Activated CD4-positive, alpha-beta memory T cell treated with anti-CD3 and anti-CD28 coated beads, Interleukin-2, amount 10 ng/mL, durations not matched to agents 7 days and 5 days (primary cell): ENCODE measurements around the gene TMEM106C. TPM values are rescaled to one million over a fixed set of nuclear protein-coding genes. Genes with fewer than 3 reads are reported as not detected.

Experiments used
- CTCF ChIA-PET: fragments of 350-600 bp; sonication (Branson Sonifier 250); formaldehyde crosslinking; loops from one replicate; lab custom pipeline; 2021; ENCODE audit warnings: antibody characterized with exemption, inconsistent platforms; lab: Charles Lee
- POLR2A ChIA-PET: fragments of 350-600 bp; sonication (Branson Sonifier 250); formaldehyde crosslinking; loops from one replicate; lab custom pipeline; 2021; ENCODE audit warnings: antibody characterized with exemption; lab: Charles Lee
- DNase-seq: peaks from one replicate; pipeline ENCODE4 v3.0.0-alpha.2; 2020
- H3K27ac Mint-ChIP-seq: one replicate; pipeline ENCODE4 v1.8.0; 2021; ENCODE audit warnings: mild to moderate bottlenecking, mixed read lengths
- H3K27me3 Mint-ChIP-seq: one replicate; pipeline ENCODE4 v1.8.0; 2021; ENCODE audit warnings: mixed read lengths
- H3K36me3 Mint-ChIP-seq: one replicate; pipeline ENCODE4 v1.8.0; 2021; ENCODE audit warnings: low read depth, mixed read lengths
- H3K4me1 Mint-ChIP-seq: one replicate; pipeline ENCODE4 v1.8.0; 2021; ENCODE audit warnings: mixed read lengths
- H3K4me3 Mint-ChIP-seq: one replicate; pipeline ENCODE4 v1.8.0; 2021; ENCODE audit warnings: mild to moderate bottlenecking, mixed read lengths
- H3K9me3 Mint-ChIP-seq: one replicate; pipeline ENCODE4 v1.8.0; 2021; ENCODE audit warnings: mixed read lengths
- total RNA-seq, 2 experiments: library from RNA; stranded (reverse); gene quantifications; one replicate each; pipeline ENCODE4 v1.2.3, GENCODE V29; 2021

The TMEM106C gene
- total RNA-seq, 2 experiments from 2014 or later = 139 to 141 TPM

GRCh38 chr12:47991106-47992061 is 28.0 kb downstream of the TMEM106C start:
- no peak for DNase-seq
- H3K9me3 Mint-ChIP-seq = no peaks in the 10 kb centered on the region
- H3K27me3 Mint-ChIP-seq = peaks cover 73% of the 10 kb centered on the region
- peaks cover 28% of the 10 kb centered on the region for H3K4me1 Mint-ChIP-seq
- no peak overlapping the region for H3K27ac Mint-ChIP-seq
- no peaks in the 10 kb centered on the region for H3K36me3 Mint-ChIP-seq
- POLR2A ChIA-PET = interaction anchor here (0.7 to 2.6 kb wide), 8 partner anchors 9 to 167 kb away, joined by 3 to 10 read pairs (median 4); partner anchors contain the start of gene COL2A1
- CTCF ChIA-PET = interaction anchor here (0.6 to 1.3 kb wide), 4 partner anchors 15 to 206 kb away, joined by 3 to 8 read pairs (median 3); partner anchors contain the start of gene TMEM106C
- no peak overlapping the region for H3K4me3 Mint-ChIP-seq

DNA sequence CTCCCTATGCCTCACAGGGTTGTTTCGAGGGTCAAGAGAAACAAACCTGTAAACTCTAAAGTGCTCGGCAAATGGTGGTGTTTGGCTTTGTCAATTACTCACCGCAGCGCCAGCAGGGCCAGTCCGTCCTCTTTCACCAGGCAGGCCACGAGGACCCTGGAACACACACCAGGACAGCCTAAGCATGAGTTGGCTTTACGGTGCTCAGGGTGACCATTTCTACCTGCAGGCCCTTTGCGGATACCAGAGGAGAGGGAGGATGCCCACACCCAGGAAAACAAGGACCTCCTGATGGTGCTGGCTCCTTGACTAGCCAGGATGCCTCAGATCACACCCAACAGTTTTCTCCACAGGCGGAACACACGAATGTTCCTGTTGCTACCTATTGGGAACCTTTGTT is 29.4 kb downstream of the TMEM106C start:
- POLR2A ChIA-PET = no interaction called here
- peaks cover 27% of the 10 kb centered on the region for H3K4me1 Mint-ChIP-seq
- H3K4me3 Mint-ChIP-seq = no peak overlapping the region
- H3K36me3 Mint-ChIP-seq = no peaks in the 10 kb centered on the region
- no peaks in the 10 kb centered on the region for H3K9me3 Mint-ChIP-seq
- peaks cover 73% of the 10 kb centered on the region for H3K27me3 Mint-ChIP-seq
- CTCF ChIA-PET = interaction anchor here (1.1 kb wide), 1 partner anchor 205 kb away, joined by 3 read pairs; no protein-coding TSS in a partner anchor
- no peak overlapping the region for H3K27ac Mint-ChIP-seq
- DNase-seq = no peak

GRCh38 chr12:47993491-47993890 is 30.1 kb downstream of the TMEM106C start:
- Mint-ChIP-seq H3K36me3 (no peaks in the 10 kb centered on the region), H3K4me3 (no peak overlapping the region), H3K4me1 (peaks cover 27% of the 10 kb centered on the region), H3K9me3 (no peaks in the 10 kb centered on the region), H3K27me3 (peaks cover 76% of the 10 kb centered on the region), H3K27ac (no peak overlapping the region)
- CTCF ChIA-PET = interaction anchor here (0.6 kb wide), 1 partner anchor 88 kb away, joined by 3 read pairs; no protein-coding TSS in a partner anchor
- DNase-seq = no peak
- POLR2A ChIA-PET = no interaction called here

- ChIA-PET POLR2A (no interaction called here), CTCF (interaction anchor here (1.2 kb wide), 1 partner anchor 33 kb away, joined by 4 read pairs; the partner anchor contains the start of gene TMEM106C)
- no peak overlapping the region for H3K27ac Mint-ChIP-seq
- no peaks in the 10 kb centered on the region for H3K36me3 Mint-ChIP-seq
- H3K4me1 Mint-ChIP-seq = peaks cover 5% of the 10 kb centered on the region
- DNase-seq = no peak
- H3K9me3 Mint-ChIP-seq = no peaks in the 10 kb centered on the region
- peaks cover 88% of the 10 kb centered on the region for H3K27me3 Mint-ChIP-seq
- no peak overlapping the region for H3K4me3 Mint-ChIP-seq
These were observed 32.6 kb downstream of the TMEM106C start for GRCh38 chr12:47995981-47996401.

GRCh38 chr12:47997321-47997720 is 33.9 kb downstream of the TMEM106C start:
- no peaks in the 10 kb centered on the region for H3K9me3 Mint-ChIP-seq
- H3K4me3 Mint-ChIP-seq = no peak overlapping the region
- peaks cover 14% of the 10 kb centered on the region for H3K4me1 Mint-ChIP-seq
- POLR2A ChIA-PET = no interaction called here
- CTCF ChIA-PET = no interaction called here
- no peaks in the 10 kb centered on the region for H3K36me3 Mint-ChIP-seq
- DNase-seq = no peak
- H3K27ac Mint-ChIP-seq = no peak overlapping the region
- H3K27me3 Mint-ChIP-seq = peaks cover 88% of the 10 kb centered on the region

GRCh38 chr12:47999816-48000215 is 36.4 kb downstream of the TMEM106C start:
- POLR2A ChIA-PET = interaction anchor here (0.8 kb wide), 1 partner anchor 10 kb away, joined by 4 read pairs; no protein-coding TSS in a partner anchor

GRCh38 chr12:48000878-48001504 is 37.6 kb downstream of the TMEM106C start:
- Mint-ChIP-seq H3K27me3 (peaks cover 85% of the 10 kb centered on the region), H3K27ac (no peak overlapping the region), H3K9me3 (no peaks in the 10 kb centered on the region), H3K4me3 (peak overlapping the region; percentile 48), H3K4me1 (peaks cover 33% of the 10 kb centered on the region), H3K36me3 (no peaks in the 10 kb centered on the region)
- CTCF ChIA-PET = interaction anchor here (1.2 kb wide), 1 partner anchor 196 kb away, joined by 3 read pairs; no protein-coding TSS in a partner anchor
- no peak for DNase-seq
- POLR2A ChIA-PET = no interaction called here

More at GRCh38 chr12:47999816-48000215, 36.4 kb downstream of the TMEM106C start:
- Mint-ChIP-seq H3K27me3 (peaks cover 84% of the 10 kb centered on the region), H3K4me1 (peaks cover 31% of the 10 kb centered on the region), H3K9me3 (no peaks in the 10 kb centered on the region), H3K4me3 (no peak overlapping the region), H3K27ac (no peak overlapping the region), H3K36me3 (no peaks in the 10 kb centered on the region)
- no peak for DNase-seq
- CTCF ChIA-PET = interaction anchor here (0.9 kb wide), 1 partner anchor 96 kb away, joined by 4 read pairs; no protein-coding TSS in a partner anchor

DNA sequence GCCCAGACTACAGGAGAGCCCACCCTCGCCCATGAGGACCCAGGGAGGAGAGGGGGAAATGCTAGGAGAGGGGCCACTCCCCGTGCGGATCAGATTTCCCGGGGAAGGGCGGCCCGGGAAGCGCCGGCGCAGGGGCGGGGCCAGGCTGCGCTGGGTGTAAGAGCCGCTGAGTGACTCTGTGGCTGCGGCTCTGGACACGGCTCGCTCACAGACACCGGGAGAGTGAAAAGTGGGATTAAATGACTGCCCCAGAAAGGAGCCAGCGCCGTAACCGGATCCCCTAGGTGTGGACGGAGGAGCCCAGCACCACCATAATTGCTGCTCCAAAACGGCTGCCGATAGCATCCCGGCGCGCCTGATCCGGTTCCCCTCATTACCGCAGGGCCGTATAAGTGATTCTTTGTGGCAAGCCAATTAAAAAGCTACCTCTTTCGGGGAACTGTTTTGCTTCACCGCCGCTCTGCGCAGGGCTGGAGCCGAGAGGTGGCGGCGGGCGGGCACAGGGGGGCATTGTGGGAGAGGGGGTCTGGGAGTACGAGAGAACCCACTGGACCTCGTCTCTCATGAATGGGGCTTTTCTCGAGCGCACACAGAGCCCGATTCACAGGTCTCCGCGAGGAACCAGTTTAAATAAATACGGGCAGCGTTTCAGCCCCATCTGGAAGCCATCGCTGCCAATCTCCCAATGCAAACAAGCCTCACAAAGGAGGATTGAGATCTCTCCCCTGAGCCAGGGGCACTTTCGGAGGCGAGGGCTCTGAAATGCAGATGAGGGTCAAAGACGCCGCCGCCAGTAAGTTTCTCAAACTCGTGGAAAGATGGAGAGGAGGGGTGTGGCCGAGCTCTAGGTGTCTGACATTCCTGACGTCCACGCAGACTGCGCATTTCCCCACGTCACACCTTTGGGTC is 38.4 kb downstream of the TMEM106C start:
- Mint-ChIP-seq H3K36me3 (no peaks in the 10 kb centered on the region), H3K4me1 (peaks cover 33% of the 10 kb centered on the region), H3K4me3 (peak overlapping the region; percentile 48), H3K27me3 (peaks cover 91% of the 10 kb centered on the region), H3K9me3 (no peaks in the 10 kb centered on the region), H3K27ac (peak overlapping the region; percentile 7)
- POLR2A ChIA-PET = interaction anchor here (1.2 kb wide), 1 partner anchor 11 kb away, joined by 6 read pairs; no protein-coding TSS in a partner anchor
- DNase-seq = no peak
- CTCF ChIA-PET = interaction anchor here (1.2 kb wide), 1 partner anchor 195 kb away, joined by 3 read pairs; no protein-coding TSS in a partner anchor

DNA sequence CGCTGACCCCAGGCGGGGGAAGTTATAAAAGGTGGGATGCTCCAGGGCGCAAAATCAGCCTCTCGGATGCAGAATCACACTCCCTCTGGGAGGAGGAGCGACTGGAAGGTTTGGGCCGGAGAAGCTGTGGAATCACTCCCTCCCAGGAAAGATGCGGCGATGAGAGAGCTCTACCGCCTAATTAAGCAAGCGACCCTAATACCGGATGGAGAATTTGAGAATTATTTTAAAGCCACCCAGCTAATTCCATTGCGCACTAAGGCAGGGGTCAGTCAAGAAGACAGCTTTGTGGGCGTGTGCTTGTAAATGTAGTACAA is 39.0 kb downstream of the TMEM106C start:
- Mint-ChIP-seq H3K4me1 (peaks cover 33% of the 10 kb centered on the region), H3K27me3 (peaks cover 92% of the 10 kb centered on the region), H3K9me3 (no peaks in the 10 kb centered on the region), H3K4me3 (peak overlapping the region; percentile 48), H3K36me3 (no peaks in the 10 kb centered on the region), H3K27ac (peak overlapping the region; percentile 7)
- ChIA-PET CTCF (interaction anchor here (0.7 to 1.2 kb wide), 2 partner anchors 13 to 195 kb away, joined by 3 to 4 read pairs; no protein-coding TSS in a partner anchor), POLR2A (interaction anchor here (0.8 to 1.2 kb wide), 2 partner anchors 12 to 175 kb away, joined by 3 to 6 read pairs; no protein-coding TSS in a partner anchor)
- DNase-seq = no peak

GRCh38 chr12:48002773-48003218 is 39.4 kb downstream of the TMEM106C start:
- peaks cover 95% of the 10 kb centered on the region for H3K27me3 Mint-ChIP-seq
- no peaks in the 10 kb centered on the region for H3K36me3 Mint-ChIP-seq
- H3K27ac Mint-ChIP-seq = no peak overlapping the region
- peak overlapping the region; percentile 43 for H3K4me3 Mint-ChIP-seq
- no peaks in the 10 kb centered on the region for H3K9me3 Mint-ChIP-seq
- H3K4me1 Mint-ChIP-seq = peaks cover 33% of the 10 kb centered on the region
- ChIA-PET POLR2A (interaction anchor here (0.8 to 1.2 kb wide), 2 partner anchors 12 to 175 kb away, joined by 3 to 6 read pairs; no protein-coding TSS in a partner anchor), CTCF (interaction anchor here (0.7 kb wide), 1 partner anchor 13 kb away, joined by 4 read pairs; no protein-coding TSS in a partner anchor)
- no peak for DNase-seq

- ChIA-PET CTCF (interaction anchor here (0.7 kb wide), 1 partner anchor 12 kb away, joined by 4 read pairs; no protein-coding TSS in a partner anchor), POLR2A (interaction anchor here (0.8 to 1.6 kb wide), 3 partner anchors 13 to 174 kb away, joined by 3 to 6 read pairs (median 4); no protein-coding TSS in a partner anchor)
- DNase-seq = no peak
- no peaks in the 10 kb centered on the region for H3K36me3 Mint-ChIP-seq
- peaks cover 33% of the 10 kb centered on the region for H3K4me1 Mint-ChIP-seq
- no peaks in the 10 kb centered on the region for H3K9me3 Mint-ChIP-seq
- H3K27me3 Mint-ChIP-seq = peaks cover 95% of the 10 kb centered on the region
- H3K27ac Mint-ChIP-seq = no peak overlapping the region
- peak overlapping the region; percentile 43 for H3K4me3 Mint-ChIP-seq
These were observed 40.0 kb downstream of the TMEM106C start for GRCh38 chr12:48003226-48004052.
